GM23248 (cell line): ENCODE data around the gene DIPK1B.

Experiments used
- EZH2 ChIP-seq: fragments of 200-600 bp; sonication (generic); IDR thresholded peaks from 2 replicates; pipeline ENCODE4 v1.6.1; 2018; ENCODE audit warnings: antibody characterized with exemption, mild to moderate bottlenecking; ENCODE audit not compliant: insufficient read depth, poor library complexity, severe bottlenecking
- EZH2phosphoT487 ChIP-seq: fragments of 200-600 bp; sonication (generic); IDR thresholded peaks from 2 replicates; pipeline ENCODE4 v1.6.1; 2018; ENCODE audit warnings: antibody characterized with exemption, moderate library complexity, mild to moderate bottlenecking, low read depth; ENCODE audit not compliant: insufficient read depth

- TF ChIP-seq EZH2 (no peak), EZH2phosphoT487 (no peak)
These were observed 16.3 kb downstream of the DIPK1B start for GRCh38 chr9:136728548-136729123.
